ENCODE results near the gene CACNB1.
A peak's percentile ranks its signal among the peaks of the same experiment; 100 is the strongest.

CACNB1 gene

DNA sequence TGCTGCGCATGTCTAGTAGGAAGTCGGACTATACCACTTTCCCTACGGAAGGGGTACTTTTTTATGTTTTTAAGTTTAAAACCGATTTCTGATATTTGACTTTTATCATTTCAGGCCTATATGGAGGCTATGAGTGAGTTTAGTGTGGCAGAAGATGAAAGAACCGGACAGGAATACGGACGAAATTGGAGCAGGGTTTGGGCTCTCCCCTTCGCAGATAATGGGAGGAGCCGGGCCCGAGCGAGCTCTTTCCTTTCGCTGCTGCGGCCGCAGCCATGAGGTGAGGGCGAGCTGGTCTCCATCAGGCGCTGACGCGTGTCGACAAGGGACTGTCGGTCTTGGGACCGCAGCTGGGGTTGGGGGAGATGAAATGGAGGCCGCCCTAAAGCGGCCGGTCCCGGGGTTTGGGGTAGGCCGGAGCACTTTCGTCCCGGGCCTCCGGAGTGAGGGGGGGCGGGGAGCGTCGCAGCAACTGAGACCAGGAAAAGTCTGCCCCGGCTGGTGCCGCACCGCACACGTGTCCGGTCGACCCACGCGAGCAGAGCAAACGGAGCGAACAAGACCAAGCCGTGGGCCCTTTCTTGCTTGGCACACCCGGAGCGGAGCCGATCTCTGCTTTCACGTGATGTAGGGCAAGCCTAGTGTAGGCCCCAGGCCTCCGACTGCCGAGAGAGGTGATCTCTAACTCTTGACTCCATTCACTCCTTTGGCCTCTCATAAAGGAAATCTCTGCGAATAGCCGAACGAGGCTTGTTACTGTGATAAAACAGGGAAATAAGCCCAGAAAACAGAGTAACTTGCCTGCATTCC is 2.8 kb upstream of the CACNB1 start, which contains the start of gene RPL19:
TSS of gene RPL19 (plus strand) at position 214 of the 810 bp plus-strand sequence. CDS start at position 276, 62 bp downstream.
- peak; percentile 55 for DNase-seq

DNA sequence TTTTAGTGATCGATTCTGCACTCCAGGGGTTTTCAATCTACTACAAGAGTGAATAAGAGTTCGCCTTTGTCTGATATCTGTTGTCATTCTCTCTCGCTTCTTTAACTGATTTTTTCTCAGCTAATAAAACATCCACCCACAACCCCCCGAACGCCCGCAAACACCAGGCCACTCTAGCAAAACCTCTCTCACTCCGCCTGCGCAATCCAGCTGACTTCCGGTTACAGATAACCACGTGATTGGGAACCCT is 2.3 kb upstream of the CACNB1 start:
- no peak for DNase-seq

DNA sequence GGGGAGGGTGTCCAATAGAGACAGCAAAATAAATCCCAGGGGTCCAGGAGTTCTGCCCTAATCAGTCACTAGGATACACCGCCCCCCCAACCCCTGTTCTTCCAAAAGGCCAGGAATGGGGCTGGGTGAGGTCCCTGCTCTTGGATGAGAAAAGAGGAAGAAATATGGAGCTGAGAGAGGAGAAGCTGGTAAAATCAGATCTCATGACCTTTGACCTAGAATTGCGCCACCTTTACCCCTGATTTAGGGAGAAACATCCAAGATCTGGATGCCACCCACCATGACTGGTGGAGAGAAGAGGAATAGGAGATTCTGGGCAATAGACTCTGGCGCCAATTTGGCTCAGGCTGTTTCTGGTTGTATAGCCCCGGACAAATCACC is 707 bp upstream of the CACNB1 start:
- DNase-seq = no peak

DNA sequence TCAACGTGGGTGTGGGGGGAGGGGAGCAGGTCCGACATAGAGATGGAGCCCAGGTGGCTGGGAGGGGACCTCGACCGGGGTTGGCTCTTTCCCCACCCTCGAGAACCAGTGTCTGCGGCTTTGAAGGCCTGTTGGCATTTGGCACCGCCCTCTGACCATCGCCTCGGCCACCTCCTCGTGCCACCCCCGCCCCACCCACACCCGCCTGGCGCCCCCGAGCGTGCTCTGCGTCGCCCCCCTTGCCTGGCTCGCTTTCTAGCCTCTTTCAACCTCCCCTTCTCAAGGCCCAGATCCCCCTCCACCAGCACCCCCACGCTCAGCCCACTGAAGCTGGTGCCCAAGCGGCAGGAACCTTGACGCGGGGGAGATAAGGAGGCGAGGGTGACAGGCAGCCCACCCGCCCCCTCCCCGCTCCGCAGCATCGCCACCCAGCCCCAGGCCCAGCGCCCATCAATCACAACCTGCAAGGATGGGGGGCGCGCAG is 619 bp downstream of the CACNB1 start:
- DNase-seq = no peak

DNA sequence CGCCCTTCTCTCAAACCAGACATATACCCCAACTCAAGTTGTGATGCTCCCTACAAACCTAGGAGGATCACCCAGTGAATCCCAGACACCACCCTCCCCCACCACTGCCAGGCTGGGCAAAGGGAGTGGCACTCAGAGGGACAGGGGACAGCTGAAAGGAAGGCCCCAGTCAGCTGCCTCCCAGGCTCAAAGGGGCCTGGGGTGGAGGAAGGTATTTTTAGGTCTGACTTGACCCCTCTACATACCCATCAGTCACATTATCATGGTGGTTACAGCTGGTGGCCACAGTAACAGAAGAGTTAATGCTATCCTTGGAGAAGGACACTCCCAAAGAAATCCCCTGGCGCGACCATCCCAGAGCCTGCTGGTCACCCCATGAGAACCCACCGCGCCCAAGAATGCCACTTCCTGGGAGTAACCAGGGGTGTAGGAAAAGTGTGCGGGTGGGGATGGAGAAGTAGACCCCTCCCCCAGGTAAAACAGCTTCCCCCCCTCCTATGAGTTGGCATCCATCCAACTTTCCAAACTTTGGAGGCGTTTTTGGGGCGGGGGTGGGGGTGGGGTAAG is 1.1 kb downstream of the CACNB1 start:
- DNase-seq = no peak

DNA sequence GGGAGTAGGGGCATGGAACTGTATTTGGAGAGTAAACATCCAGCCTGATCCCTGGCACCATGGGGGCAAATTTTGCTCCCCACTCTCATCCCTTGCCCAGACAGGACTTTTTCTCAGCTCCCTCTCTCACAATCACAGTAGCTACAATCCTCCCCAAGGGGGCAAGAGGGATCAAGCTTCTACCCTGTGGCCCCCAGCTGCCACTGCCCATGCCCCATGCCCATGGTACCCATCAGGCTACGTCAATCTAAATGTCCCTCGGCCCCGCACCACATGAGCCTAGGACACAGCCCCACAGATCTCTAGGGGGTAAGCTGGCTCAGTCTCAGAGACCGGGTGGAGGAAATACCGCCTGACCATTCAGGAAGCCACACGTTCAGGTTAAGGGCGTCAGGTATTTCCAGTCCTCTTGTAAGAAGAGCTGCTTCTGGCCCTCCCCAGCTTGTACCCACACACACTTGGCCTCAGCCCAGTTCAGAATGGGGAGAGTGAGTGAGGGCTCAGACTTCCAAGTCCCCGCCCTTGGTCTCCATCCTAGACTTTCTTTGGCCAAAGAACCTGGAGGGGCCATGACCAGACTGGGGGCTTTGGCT is 1.8 kb downstream of the CACNB1 start:
- no peak for DNase-seq

DNA sequence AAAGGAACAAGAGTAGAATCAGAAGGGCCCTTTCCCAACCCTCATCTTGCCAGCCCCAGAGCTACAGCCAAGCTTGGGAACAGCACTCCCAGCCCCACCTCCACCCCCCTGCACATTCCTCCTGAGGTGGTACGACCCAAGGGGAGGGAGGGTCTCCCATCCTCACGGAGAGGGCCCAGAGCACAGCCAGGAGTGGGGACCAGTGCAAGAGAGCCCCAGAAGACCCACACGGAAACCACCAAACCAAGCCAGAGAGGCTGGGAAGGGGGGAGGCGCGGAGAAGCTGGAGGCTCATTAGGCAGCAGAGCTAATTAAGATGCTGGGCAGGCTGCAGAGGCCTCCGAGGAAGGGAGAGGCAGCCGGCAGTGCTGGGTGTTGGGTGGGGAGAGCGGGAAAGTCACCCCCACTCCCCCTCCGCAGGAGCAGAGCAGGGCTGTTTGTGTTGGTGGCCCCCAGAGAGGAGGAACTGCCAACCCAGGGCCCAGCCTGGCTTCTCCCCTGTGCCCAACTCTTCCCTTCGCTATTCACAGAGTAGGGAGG is 2.4 kb downstream of the CACNB1 start:
- DNase-seq = no peak

DNA sequence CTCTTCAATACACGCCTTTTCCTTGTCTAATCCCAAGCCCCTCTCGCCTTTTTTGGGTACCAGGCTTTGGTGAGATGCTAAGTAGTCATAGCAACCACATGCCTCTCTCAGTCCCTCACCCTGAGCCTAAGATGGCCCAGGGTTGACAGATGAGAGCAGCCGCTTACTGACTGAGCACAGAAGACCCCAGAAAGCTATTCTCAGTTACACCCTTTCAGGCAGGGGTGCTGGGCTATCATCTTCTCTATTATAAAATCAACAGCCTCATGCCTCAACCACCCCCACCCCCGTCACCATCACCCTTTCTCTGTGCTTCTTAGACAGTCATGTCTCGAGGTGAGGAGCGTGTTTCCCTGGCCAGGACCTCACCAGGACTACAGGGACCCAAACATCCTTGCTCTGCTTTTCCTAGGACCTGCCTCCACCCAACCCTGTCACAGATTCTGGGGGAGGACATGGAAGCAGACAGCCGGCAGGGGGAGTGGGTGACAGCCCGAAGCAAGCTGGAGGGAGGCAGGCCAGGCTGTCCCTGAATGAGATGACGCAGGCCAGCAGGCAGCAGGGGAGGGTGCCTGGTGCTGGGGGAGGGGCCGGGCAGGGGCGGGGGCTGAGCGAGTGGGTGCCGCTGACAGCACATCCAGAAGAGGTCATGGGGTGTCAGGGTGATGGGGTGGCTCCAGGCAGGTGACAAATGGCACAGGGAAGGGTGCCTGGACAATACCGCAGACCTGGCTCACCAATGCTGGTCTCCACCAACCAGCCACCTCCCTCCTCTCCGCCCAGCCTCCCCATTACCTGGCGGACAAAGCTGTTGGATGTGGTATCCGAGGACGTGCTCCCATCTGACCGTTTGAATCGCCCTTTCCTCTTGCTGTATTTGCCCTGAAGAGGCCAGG is 3.1 kb downstream of the CACNB1 start:
- no peak for DNase-seq

DNA sequence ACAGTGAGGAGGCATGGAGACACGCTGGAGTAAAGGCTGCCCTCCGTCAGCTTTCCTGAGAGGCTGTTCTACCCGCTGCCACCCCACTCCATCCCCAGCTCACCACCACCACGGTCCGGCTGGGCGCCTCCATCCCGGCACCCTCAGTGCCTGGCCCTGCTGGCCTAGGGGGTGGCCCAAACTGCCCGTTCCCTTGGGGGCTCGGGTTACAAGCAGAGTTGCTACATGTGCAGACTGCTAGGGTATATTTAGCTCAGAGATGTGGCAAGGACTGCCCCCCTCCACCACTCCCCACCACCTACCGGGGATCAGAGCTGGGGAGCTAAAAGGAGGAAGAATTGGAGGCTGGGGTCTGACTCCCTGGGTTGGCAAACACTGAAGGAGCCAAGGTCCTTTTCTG is 4.1 kb downstream of the CACNB1 start:
- DNase-seq = no peak

DNA sequence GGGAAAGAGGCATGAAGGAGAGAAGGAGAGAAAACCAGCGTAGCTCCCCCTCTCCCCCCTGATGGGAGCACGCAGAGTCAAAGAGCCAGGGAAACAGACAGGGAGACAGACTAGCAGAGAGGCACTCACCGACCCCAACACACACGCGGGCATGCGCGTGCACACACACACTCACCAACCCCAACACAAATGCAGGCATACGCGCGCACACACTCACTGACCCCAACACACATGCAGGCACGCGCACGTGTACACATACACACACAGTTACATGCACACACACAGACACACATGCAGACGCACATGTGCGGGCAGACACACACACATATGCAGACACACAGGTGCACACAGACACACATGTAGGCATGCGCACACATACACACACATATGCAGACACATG is 4.6 kb downstream of the CACNB1 start:
- DNase-seq = no peak

DNA sequence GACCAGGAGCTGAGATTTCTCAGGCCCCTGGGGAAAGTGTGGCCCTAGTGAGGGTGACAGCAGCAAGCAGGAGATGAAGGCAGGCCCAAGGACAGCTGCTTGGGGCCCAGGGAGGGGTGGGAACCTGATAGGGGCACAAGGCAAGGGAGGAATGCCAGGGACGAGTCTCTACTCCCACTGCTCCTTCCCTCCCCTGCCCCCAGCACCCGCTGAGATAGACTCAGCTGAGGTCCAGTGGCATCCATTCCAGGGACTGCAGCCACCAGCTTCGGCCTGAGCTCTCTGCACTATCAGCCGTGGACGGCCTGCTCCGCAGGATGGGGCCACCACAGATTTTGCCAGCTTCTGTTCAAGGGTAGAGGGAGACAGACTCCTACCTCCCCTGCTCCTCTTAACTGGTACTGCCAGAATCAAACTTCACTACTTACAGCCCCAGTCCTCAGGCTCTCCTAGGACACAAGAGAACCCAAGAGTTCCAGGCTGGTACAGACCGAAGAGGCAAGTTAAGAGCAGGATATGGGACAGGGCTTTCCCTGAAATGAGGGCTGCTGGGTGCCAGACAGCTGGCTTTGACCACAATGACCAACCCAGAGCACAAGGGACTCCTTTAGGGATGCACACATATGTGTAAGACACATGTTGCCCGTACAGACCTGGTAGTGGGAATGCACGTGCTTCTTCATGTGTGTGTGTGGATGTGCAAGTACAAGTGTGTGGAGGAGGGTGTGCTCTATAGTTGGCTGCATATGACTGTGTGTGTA is 5.5 kb downstream of the CACNB1 start:
- DNase-seq = no peak

DNA sequence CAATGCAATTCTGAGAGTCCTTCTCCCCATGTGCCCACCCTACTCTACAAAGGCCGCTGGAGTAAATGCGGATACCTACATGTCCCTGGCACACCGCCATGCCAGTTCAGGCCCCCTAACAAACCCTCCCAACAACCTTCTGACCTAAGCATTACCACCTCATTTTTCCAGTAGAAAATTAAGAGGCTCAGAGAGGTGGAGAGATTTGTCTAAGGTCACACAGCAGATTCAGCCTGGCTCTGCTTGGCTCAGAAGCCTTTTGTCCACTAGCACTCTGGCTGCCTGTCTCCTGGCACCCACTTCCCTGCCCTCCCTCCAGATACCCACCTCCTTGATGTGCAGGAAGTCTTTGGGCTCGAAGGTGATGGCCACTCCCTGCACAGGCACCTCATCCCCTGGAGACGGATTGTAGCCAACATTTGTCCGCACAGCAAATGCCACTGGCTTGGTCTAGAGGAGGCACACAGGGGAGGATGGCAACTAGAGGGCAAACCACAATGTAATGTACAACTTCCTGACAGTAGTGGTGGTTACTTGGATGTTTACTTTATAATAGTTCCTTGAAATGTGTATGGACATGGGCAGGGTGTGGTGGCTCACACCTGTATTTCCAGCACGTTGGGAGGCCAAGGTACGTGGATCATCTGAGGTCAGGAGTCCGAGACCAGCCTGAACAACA is 10.2 kb downstream of the CACNB1 start:
- no peak for DNase-seq

DNA sequence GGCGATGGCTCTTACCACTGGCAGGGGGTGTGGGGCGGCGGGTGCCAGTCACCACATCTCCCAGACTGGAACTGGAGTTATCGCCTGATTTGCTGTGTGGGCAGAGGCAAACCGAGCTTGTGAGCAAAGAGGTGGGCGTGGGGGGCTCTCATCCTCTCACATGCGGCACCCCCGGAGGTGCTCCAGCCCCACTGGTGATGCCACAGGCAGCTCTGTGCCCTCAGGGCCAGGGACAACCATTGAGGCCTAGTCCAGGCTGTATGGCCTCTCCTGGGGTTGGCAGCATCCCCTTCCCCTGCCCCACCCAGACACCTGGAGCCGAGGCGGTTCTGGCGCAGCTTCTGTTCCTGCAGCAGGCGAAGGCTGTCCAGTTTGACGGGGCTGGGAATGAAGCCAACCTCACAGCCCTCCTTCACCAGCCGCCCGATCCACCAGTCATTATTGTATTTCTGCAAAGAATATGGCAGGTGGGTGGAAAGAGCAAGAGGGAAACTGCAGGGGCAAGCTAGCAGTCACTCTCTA is 10.9 kb downstream of the CACNB1 start:
- no peak for DNase-seq

DNA sequence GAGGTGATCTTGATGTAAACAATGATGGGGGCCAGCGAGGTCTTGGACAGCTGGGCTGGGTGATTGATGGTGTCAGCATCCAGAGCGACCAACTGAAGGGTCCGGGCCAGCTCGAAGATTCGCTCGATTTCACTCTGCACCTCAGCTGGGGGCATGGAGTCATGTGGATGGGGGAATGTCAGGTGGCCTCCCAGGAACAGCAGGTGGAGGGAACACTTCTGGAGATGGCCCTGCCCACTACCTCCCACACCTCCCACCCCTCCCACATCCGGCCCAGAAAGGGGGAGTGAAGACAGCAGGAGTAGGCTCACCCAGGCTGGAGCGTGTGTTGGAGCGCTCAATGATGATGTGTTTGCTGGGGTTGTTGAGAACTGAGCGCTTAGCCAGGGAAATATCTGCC is 13.7 kb downstream of the CACNB1 start:
- DNase-seq = no peak

DNA sequence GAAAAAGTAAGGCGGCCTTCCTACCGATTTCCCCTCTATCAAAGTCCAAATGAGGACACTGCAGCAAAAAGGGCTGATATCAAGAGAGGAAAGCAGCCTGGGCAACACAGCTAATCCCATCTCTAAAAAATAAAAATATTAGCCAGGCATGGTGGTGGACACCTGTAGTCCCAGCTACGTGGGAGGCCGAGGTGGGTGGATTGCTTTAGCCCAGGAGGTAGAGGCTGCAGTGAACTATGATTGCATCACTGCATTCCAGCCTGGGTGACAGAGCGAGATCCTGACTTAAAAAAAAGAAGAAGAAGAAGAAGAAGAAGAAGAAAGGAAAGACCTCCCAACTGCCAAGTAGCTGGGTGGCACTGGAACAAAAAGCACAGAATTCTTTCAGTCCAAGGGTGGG is 14.4 kb downstream of the CACNB1 start:
- no peak for DNase-seq

DNA sequence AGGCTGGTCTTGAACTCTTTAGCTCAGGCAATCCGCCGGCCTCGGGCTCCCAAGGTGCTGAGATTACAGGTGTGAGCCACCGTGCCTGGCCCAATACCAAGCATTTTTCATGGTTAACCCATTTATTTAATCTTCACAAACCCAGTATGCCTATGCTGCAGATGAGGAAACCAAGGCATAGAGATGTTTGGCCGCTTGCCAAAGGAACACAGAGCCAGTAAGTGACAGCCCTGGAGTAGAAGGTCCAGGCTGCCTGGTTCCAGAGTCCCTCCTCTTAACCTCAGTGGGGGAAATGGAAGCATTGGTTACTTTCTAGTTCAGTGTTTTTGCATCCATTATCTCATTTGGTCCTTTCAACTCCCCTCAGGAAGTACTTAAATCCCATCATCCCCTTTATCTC is 16.2 kb downstream of the CACNB1 start:
- DNase-seq = no peak

DNA sequence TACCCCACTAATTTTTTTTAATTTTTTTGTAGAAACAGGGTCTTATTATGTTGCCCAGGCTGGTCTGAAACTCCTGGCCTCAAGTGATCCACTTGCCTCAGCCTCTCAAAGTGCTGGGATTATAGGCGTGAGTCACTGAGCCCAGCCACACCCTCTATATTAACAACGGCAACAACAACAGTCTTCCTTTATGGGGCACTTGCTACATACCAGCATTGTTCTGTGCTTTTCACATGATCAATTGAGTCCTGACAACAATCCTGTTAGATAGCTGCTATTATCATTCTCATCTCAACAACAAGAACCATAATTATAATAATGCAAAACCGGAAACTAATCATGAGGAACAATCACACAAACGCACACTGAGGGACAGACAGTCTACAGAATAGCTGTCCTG is 18.9 kb downstream of the CACNB1 start:
- no peak for DNase-seq

DNA sequence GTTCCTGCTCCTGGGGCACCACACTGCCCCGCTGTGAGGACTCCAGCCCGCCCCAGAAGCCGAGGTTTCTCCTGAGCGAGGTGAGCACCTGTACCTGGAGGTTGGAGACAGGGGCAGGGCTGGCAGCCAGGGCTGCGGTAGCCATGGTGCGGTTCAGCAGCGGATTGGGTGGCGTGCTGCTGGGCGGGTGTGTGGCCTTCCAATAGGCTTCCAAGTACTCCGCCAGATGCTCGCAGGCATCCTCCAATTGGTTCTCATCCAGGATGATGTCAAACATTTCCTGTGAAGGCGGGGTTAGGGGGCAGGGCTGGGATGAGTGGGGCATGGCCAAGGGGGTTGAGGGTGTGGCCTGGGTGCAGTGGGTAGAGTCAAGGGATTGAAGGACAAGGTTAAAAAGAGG is 20.2 kb downstream of the CACNB1 start:
- DNase-seq = no peak

DNA sequence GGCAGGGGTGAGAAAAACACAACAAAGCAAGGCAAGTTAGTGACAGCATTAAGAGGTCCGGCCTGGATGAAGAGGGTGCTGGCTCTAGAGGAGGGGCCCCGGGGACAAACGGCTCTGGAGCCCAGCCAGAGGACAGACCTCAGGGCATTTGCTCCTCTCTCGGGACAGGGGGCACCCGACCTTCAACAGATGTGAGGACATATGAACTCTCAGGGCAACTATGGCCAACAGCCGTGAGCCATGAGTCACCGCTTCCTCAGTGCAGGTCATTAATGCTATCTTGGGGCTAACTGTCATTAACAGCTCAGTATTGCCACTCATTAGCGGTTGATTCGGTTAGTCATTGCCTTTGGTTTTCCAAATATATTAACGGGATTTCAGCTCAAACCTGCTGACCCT is 21.8 kb downstream of the CACNB1 start:
- no peak for DNase-seq

DNA sequence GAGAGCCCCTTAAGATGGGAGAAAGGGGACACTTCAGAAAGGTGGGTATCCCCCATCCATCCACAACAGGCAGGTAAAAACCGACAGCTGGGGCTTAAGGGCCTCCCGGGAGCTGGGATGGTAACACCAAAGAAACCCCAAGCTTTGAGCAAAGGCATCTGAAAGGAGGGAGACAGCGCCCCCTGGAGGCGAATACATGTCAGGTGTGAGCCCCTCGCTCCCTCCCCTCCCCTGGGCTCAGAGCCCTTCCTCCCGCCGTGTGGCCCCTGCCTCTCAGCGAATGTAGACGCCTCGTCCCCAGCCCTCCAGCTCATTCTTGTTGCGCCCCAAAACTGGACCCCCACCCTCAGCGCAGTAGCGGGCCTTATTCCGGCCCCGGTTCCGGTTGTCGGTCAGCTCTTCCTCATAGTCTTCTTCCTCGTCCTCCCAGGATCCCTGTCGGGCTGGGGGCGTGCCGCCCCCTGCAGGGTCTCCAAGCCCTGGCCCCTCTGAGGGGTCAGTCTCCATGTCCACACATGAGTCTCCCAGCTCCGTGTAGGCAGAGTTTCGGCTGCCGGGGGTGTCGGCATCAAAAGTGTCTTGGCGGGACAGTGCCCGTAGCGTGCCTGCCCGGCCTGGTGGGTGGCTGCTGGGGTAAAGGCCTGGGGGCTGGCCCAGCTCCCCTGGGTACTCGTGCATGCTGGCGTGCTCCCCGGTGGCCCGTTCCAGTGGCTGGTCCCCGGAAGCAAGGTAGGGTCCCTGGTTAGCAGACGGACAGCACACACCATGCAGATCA is 22.4 kb downstream of the CACNB1 start:
- DNase-seq = no peak

Data from activated gamma-delta T cell (primary cell).